ENCODE data around the gene SMARCAL1. TPM values are rescaled to one million over a fixed set of nuclear protein-coding genes. Genes with fewer than 3 reads are reported as not detected.
A peak's percentile ranks its signal among the peaks of the same experiment; 100 is the strongest.

The SMARCAL1 gene
- total RNA-seq, 2 donors from 2014 or later: 29.1 to 35.1 TPM

GRCh38 chr2:216495656-216496055, 83.4 kb downstream of the SMARCAL1 start:
- Histone ChIP-seq H3K36me3 (ENCODE audit: control insufficient read depth, insufficient read depth, low read length) (peaks cover 15% of the 10 kb centered on the region), H3K9ac (ENCODE audit: extremely low read depth, low read length, poor library complexity, severe bottlenecking) (no peak overlapping the region), H3K9me3 (ENCODE audit: control insufficient read depth, low read length) (no peaks in the 10 kb centered on the region), H3K4me1 (ENCODE audit: control insufficient read depth, insufficient read depth, low read length) (no peaks in the 10 kb centered on the region), H3K27ac (ENCODE audit: low read depth, low read length) (no peak overlapping the region), H3K27me3 (ENCODE audit: control insufficient read depth, insufficient read depth, low read length, poor library complexity, severe bottlenecking) (no peaks in the 10 kb centered on the region), H3K4me3 (ENCODE audit: low read length) (no peak overlapping the region)
- Mint-ChIP-seq H3K36me3 (ENCODE audit: low read depth) (peaks cover 17% of the 10 kb centered on the region), H3K27ac (peak overlapping the region; percentile 28), H3K27me3 (ENCODE audit: insufficient read depth) (no peaks in the 10 kb centered on the region), H3K4me1 (peaks cover 16% of the 10 kb centered on the region), H3K4me3 (no peak overlapping the region), H3K9me3 (no peaks in the 10 kb centered on the region)
- TF ChIP-seq CTCF (conservative IDR thresholded peaks at IDR 0.05): no peak
- no peak for DNase-seq
- 88 to 100% methylated on average over 1 to 2 of the region's 2 CpGs for WGBS, 2 experiments (ENCODE audit: insufficient coverage in 1 of 2, insufficient read length in 1 of 2)

- peak overlapping the region; percentile 99 for H3K4me3 Mint-ChIP-seq
- peaks cover 33% of the 10 kb centered on the region for H3K36me3 Mint-ChIP-seq (ENCODE audit: low read depth)
- no peak overlapping the region for H3K27ac ChIP-seq (ENCODE audit: low read depth, low read length)
- no peak for TF ChIP-seq CTCF (conservative IDR thresholded peaks at IDR 0.05)
- no peaks in the 10 kb centered on the region for H3K27me3 ChIP-seq (ENCODE audit: control insufficient read depth, insufficient read depth, low read length, poor library complexity, severe bottlenecking)
- no peaks in the 10 kb centered on the region for H3K9me3 Mint-ChIP-seq
- H3K36me3 ChIP-seq (ENCODE audit: control insufficient read depth, insufficient read depth, low read length): peaks cover 34% of the 10 kb centered on the region
- H3K27me3 Mint-ChIP-seq (ENCODE audit: insufficient read depth): no peaks in the 10 kb centered on the region
- H3K27ac Mint-ChIP-seq: peak overlapping the region; percentile 96
- peaks cover 28% of the 10 kb centered on the region for H3K4me1 Mint-ChIP-seq
- no peaks in the 10 kb centered on the region for H3K9me3 ChIP-seq (ENCODE audit: control insufficient read depth, low read length)
- H3K9ac ChIP-seq (ENCODE audit: extremely low read depth, low read length, poor library complexity, severe bottlenecking): peak overlapping the region; percentile 99
- DNase-seq: no peak
- no peaks in the 10 kb centered on the region for H3K4me1 ChIP-seq (ENCODE audit: control insufficient read depth, insufficient read depth, low read length)
- H3K4me3 ChIP-seq (ENCODE audit: low read length): peak overlapping the region; percentile 99
- WGBS, 2 experiments (ENCODE audit: insufficient coverage in 1 of 2, insufficient read length in 1 of 2): 91 to 92% methylated on average over 3 to 6 of the region's 6 CpGs
Observed at GRCh38 chr2:216497382-216498069, 85.2 kb downstream of the SMARCAL1 start.

- Histone ChIP-seq H3K9ac (ENCODE audit: extremely low read depth, low read length, poor library complexity, severe bottlenecking) (peak overlapping the region; percentile 99), H3K36me3 (ENCODE audit: control insufficient read depth, insufficient read depth, low read length) (peaks cover 39% of the 10 kb centered on the region), H3K27ac (ENCODE audit: low read depth, low read length) (no peak overlapping the region), H3K27me3 (ENCODE audit: control insufficient read depth, insufficient read depth, low read length, poor library complexity, severe bottlenecking) (no peaks in the 10 kb centered on the region), H3K9me3 (ENCODE audit: control insufficient read depth, low read length) (no peaks in the 10 kb centered on the region), H3K4me3 (ENCODE audit: low read length) (peak overlapping the region; percentile 99), H3K4me1 (ENCODE audit: control insufficient read depth, insufficient read depth, low read length) (no peaks in the 10 kb centered on the region)
- Mint-ChIP-seq H3K36me3 (ENCODE audit: low read depth) (peaks cover 38% of the 10 kb centered on the region), H3K27me3 (ENCODE audit: insufficient read depth) (no peaks in the 10 kb centered on the region), H3K9me3 (no peaks in the 10 kb centered on the region), H3K4me1 (peaks cover 32% of the 10 kb centered on the region), H3K4me3 (peak overlapping the region; percentile 99), H3K27ac (peak overlapping the region; percentile 96)
- WGBS, 2 experiments (ENCODE audit: insufficient coverage in 1 of 2, insufficient read length in 1 of 2): 78 to 85% methylated on average over 6 of the region's 6 CpGs
- no peak for TF ChIP-seq CTCF (conservative IDR thresholded peaks at IDR 0.05)
- DNase-seq: no peak
Observed at GRCh38 chr2:216498070-216498378, 85.7 kb downstream of the SMARCAL1 start.

Data from endodermal cell (in vitro differentiated cells).